PFSK-1 (cell line): ENCODE results near the gene ACTR8. TPM values are rescaled to one million over a fixed set of nuclear protein-coding genes. Genes with fewer than 3 reads are reported as not detected.
A peak's percentile ranks its signal among the peaks of the same experiment; 100 is the strongest.

ENCODE experiments used
- FOXP2 ChIP-seq: optimal IDR thresholded peaks from 2 replicates; pipeline ENCODE3; 2011; ENCODE audit warnings: borderline replicate concordance, control low read depth, inconsistent platforms; ENCODE audit not compliant: insufficient read depth; ENCODE audit errors: extremely low read length, extremely low read depth
- POLR2AphosphoS5 ChIP-seq: IDR thresholded peaks from 2 replicates; pipeline ENCODE4 v1.6.1; 2012; ENCODE audit warnings: low read depth, mild to moderate bottlenecking, control low read depth, low read length, moderate library complexity
- SIN3A ChIP-seq: IDR thresholded peaks from 2 replicates; pipeline ENCODE4 v1.6.1; 2012; ENCODE audit warnings: mild to moderate bottlenecking, low read length, moderate library complexity, borderline replicate concordance; ENCODE audit not compliant: insufficient read depth
- TAF1 ChIP-seq: IDR thresholded peaks from 2 replicates; pipeline ENCODE4 v1.6.1; 2012; ENCODE audit warnings: low read length, control low read depth, borderline replicate concordance; ENCODE audit not compliant: insufficient read depth
- polyA plus RNA-seq: library from polyadenylated mRNA; unstranded; fragments of >200 nt; gene quantifications from one replicate; pipeline ENCODE4 v1.2.1, GENCODE V29; 2012; ENCODE audit warnings: low read depth, missing spikeins; ENCODE audit not compliant: insufficient read length
- TF ChIP-seq, protein P1 (sequence below), 2 experiments: IDR thresholded peaks; 2 replicates each; pipeline versions ENCODE4 v1.6.1 to v1.8.0; 2011 to 2012; ENCODE audit warnings: low read depth in 2 of 2, low read length in 2 of 2, control low read depth in 1 of 2, inconsistent platforms in 1 of 2, mild to moderate bottlenecking in 1 of 2, moderate library complexity in 1 of 2; ENCODE audit not compliant: insufficient read depth in 1 of 2

The ACTR8 gene, protein sequence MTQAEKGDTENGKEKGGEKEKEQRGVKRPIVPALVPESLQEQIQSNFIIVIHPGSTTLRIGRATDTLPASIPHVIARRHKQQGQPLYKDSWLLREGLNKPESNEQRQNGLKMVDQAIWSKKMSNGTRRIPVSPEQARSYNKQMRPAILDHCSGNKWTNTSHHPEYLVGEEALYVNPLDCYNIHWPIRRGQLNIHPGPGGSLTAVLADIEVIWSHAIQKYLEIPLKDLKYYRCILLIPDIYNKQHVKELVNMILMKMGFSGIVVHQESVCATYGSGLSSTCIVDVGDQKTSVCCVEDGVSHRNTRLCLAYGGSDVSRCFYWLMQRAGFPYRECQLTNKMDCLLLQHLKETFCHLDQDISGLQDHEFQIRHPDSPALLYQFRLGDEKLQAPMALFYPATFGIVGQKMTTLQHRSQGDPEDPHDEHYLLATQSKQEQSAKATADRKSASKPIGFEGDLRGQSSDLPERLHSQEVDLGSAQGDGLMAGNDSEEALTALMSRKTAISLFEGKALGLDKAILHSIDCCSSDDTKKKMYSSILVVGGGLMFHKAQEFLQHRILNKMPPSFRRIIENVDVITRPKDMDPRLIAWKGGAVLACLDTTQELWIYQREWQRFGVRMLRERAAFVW
- 14.1 TPM for polyA plus RNA-seq

DNA sequence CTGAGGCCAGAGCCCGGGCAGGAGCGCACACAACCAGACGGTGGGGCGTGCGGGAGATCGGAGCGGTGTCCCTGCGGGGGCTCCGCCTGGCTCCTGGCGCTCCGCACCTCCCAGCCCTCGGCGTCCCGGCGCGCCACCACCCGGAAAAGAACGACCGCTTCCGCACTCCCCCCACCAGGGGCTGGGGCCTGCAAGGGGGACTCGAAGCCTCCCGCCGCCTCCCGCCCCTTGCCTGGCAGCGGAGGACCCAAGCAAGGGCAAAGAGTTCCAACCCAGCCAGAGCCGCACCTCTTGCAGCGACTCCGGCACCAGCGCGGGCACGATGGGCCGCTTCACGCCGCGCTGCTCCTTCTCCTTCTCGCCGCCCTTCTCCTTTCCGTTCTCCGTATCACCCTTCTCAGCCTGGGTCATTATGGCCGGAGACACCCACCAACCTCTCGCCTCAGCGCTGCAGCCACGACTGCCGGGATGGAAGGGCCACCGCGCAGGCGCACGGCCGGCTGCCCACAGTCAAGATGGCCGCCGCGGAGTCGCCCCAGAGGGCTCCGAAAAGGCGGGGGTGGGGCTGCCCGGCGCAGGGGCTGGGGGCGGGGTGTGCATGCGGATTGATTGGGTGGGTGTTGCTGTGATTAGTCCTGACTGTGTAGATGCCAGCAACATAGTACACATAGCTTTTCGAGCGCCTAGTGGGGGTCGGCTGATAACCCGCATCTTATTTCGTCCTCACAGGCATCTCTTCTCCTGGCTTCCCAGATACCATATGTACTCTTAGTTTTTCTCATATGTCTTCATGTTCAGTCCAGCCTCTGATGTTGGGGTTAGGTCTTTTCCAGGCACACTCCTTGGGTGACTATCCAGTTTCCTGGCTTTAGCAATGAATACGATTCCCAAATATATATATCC, at the start of gene ACTR8:
Gene ACTR8, minus strand, starts transcription at position 462 of the 903 bp plus-strand sequence. Its CDS starts 51 bp downstream, at position 411.
- TF ChIP-seq SIN3A = no peak
- TF ChIP-seq, protein P1, sequence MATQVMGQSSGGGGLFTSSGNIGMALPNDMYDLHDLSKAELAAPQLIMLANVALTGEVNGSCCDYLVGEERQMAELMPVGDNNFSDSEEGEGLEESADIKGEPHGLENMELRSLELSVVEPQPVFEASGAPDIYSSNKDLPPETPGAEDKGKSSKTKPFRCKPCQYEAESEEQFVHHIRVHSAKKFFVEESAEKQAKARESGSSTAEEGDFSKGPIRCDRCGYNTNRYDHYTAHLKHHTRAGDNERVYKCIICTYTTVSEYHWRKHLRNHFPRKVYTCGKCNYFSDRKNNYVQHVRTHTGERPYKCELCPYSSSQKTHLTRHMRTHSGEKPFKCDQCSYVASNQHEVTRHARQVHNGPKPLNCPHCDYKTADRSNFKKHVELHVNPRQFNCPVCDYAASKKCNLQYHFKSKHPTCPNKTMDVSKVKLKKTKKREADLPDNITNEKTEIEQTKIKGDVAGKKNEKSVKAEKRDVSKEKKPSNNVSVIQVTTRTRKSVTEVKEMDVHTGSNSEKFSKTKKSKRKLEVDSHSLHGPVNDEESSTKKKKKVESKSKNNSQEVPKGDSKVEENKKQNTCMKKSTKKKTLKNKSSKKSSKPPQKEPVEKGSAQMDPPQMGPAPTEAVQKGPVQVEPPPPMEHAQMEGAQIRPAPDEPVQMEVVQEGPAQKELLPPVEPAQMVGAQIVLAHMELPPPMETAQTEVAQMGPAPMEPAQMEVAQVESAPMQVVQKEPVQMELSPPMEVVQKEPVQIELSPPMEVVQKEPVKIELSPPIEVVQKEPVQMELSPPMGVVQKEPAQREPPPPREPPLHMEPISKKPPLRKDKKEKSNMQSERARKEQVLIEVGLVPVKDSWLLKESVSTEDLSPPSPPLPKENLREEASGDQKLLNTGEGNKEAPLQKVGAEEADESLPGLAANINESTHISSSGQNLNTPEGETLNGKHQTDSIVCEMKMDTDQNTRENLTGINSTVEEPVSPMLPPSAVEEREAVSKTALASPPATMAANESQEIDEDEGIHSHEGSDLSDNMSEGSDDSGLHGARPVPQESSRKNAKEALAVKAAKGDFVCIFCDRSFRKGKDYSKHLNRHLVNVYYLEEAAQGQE (IDR thresholded peaks at IDR 0.05; ENCODE audit: insufficient read depth in 1 of 2, low read depth in 2 of 2, low read length in 2 of 2) = peak in 1 of 2 experiments; percentile 57; a peak in 2 of 4 replicates
- peak; percentile 84 for TF ChIP-seq POLR2AphosphoS5
- TF ChIP-seq TAF1 = peak; percentile 95
- peak; percentile 30 for TF ChIP-seq FOXP2

DNA sequence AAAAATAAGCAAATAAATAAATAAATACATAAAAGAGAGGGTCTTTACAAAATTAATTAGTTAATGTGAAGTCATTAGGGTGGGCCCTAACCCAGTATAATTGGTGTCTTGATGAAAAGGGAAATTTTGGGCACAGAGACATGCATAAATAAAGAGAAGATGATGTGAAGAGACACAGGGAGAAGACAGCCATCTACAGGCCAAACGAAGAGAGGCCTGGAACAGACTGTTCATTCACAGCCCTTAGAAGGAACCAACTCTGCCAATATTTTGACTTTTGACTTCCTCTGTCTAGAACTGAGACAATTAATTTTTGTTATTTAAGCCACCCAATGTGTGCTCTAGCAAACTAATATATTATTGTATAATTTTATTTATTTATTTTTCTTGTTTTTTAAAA, 39.3 kb upstream of the ACTR8 start:
- no peak for TF ChIP-seq TAF1
- TF ChIP-seq SIN3A = no peak
- TF ChIP-seq, protein P1 (IDR thresholded peaks at IDR 0.05; ENCODE audit: insufficient read depth in 1 of 2, low read depth in 2 of 2, low read length in 2 of 2) = no peak
- no peak for TF ChIP-seq POLR2AphosphoS5
- TF ChIP-seq FOXP2 = no peak

DNA sequence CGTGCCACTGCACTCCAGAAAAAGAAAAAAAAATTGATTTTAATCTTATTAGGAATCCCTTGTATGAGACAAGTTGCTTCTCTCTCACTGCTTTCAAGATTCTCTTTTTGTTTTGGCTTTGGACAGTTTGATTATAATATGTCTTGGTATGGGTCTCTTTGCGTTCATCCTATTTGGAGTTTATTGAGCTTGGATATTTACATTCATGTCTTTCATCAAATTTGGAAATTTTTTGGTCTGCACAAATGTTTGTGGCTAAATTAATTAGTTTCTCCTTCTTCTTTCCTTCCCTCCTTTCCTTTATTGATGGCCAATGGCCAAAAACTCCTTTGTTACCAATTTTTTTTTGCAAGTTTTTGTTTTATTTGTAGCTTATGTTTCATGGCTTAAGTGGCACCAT, 37.8 kb upstream of the ACTR8 start:
- TF ChIP-seq FOXP2 (no peak), POLR2AphosphoS5 (no peak), SIN3A (no peak), TAF1 (no peak)
- TF ChIP-seq, protein P1 (IDR thresholded peaks at IDR 0.05; ENCODE audit: insufficient read depth in 1 of 2, low read depth in 2 of 2, low read length in 2 of 2) = no peak

DNA sequence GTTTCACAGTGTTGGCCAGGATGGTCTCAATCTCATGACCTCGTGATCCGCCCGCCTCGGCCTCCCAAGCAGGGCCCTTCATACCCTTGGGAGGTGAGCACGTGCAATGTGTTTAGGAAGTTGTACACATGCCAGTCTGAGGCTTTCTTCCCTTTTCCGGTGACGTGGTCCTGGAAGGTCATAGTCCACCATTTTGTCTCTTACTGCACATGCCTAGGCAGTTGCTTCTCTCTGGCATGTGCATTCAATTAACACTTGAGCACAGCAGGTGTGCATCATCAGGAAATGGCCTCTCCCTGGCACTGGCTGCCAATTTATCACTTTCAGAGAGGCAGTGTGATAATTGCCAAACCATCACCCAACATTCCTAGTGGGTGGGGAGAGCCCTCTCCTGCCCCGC, 31.4 kb upstream of the ACTR8 start:
- TF ChIP-seq, protein P1 (IDR thresholded peaks at IDR 0.05; ENCODE audit: insufficient read depth in 1 of 2, low read depth in 2 of 2, low read length in 2 of 2) = no peak
- TF ChIP-seq SIN3A (no peak), TAF1 (no peak), POLR2AphosphoS5 (no peak), FOXP2 (no peak)
